IPS-NIHi7 (cell line): ENCODE results near the gene DPP3.

Experiments used
- DNase-seq: peaks from one replicate; pipeline ENCODE4 v3.0.0; 2012; ENCODE audit warnings: mixed read lengths; ENCODE audit errors: extremely low spot score

Gene DPP3

GRCh38 chr11:66479394-66480116, 679 bp upstream of the DPP3 start:
- no peak for DNase-seq

- no peak for DNase-seq
Measured at GRCh38 chr11:66484806-66485380, 4.7 kb downstream of the DPP3 start.

- no peak for DNase-seq
Measured at GRCh38 chr11:66488957-66489356, 8.7 kb downstream of the DPP3 start.

- no peak for DNase-seq
Measured at GRCh38 chr11:66489636-66490035, 9.4 kb downstream of the DPP3 start.

- peak; percentile 76 for DNase-seq
Measured at GRCh38 chr11:66491315-66491935, 11.2 kb downstream of the DPP3 start.

GRCh38 chr11:66492161-66492865, 12.1 kb downstream of the DPP3 start:
- no peak for DNase-seq

GRCh38 chr11:66493130-66493529, 12.9 kb downstream of the DPP3 start:
- DNase-seq = no peak

GRCh38 chr11:66494458-66494857, 14.2 kb downstream of the DPP3 start:
- DNase-seq = no peak

GRCh38 chr11:66494935-66495334, 14.7 kb downstream of the DPP3 start:
- peak; percentile 38 for DNase-seq

- peak; percentile 34 for DNase-seq
Measured at GRCh38 chr11:66495401-66495854, 15.2 kb downstream of the DPP3 start.

- no peak for DNase-seq
Measured at GRCh38 chr11:66497206-66497605, 17.0 kb downstream of the DPP3 start.

- DNase-seq = no peak
Measured at GRCh38 chr11:66498506-66498905, 18.3 kb downstream of the DPP3 start.

GRCh38 chr11:66505276-66505816, 25.1 kb downstream of the DPP3 start:
- DNase-seq = no peak

GRCh38 chr11:66509131-66509561, 28.9 kb downstream of the DPP3 start:
- DNase-seq = no peak

- DNase-seq = peak; percentile 98
Measured at GRCh38 chr11:66510271-66510989, 30.2 kb downstream of the DPP3 start, which contains the start of gene BBS1. Gene BBS1, plus strand, starts transcription at chr11:66510635. Its CDS starts 25 bp downstream, at chr11:66510660.

- no peak for DNase-seq
Measured at GRCh38 chr11:66510990-66511339, 30.7 kb downstream of the DPP3 start.

GRCh38 chr11:66523611-66524010, 43.4 kb downstream of the DPP3 start:
- DNase-seq = no peak

- DNase-seq = no peak
Measured at GRCh38 chr11:66524304-66525040, 44.2 kb downstream of the DPP3 start.

GRCh38 chr11:66529069-66529468, 48.8 kb downstream of the DPP3 start:
- peak; percentile 46 for DNase-seq

- DNase-seq = no peak
Measured at GRCh38 chr11:66529655-66530054, 49.4 kb downstream of the DPP3 start.
